Caki2 (cell line): ENCODE measurements around the gene OTOP2. TPM values are rescaled to one million over a fixed set of nuclear protein-coding genes. Genes with fewer than 3 reads are reported as not detected.

ENCODE experiments used
- DNase-seq: peaks from one replicate; pipeline ENCODE4 v3.0.0-alpha.2; 2015; ENCODE audit warnings: low read depth
- in situ Hi-C: cut with HindIII; loops from 2 replicates; pipeline ENCODE4 v1.10.0; 2016; ENCODE audit warnings: low sequenced_read_pairs, low pct_unique_long_range_greater_than_20kb, mixed read lengths
- total RNA-seq: library from RNA; depleted of rRNA; stranded (reverse); fragments of >200 nt; shearing (Covaris generic); gene quantifications from 2 replicates; pipeline ENCODE4 v1.2.3, GENCODE V29; 2014; ENCODE audit warnings: low replicate concordance; rRNA removed

OTOP2 gene, protein sequence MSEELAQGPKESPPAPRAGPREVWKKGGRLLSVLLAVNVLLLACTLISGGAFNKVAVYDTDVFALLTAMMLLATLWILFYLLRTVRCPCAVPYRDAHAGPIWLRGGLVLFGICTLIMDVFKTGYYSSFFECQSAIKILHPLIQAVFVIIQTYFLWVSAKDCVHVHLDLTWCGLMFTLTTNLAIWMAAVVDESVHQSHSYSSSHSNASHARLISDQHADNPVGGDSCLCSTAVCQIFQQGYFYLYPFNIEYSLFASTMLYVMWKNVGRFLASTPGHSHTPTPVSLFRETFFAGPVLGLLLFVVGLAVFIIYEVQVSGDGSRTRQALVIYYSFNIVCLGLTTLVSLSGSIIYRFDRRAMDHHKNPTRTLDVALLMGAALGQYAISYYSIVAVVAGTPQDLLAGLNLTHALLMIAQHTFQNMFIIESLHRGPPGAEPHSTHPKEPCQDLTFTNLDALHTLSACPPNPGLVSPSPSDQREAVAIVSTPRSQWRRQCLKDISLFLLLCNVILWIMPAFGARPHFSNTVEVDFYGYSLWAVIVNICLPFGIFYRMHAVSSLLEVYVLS
- total RNA-seq = not detected in 2 replicates

DNA sequence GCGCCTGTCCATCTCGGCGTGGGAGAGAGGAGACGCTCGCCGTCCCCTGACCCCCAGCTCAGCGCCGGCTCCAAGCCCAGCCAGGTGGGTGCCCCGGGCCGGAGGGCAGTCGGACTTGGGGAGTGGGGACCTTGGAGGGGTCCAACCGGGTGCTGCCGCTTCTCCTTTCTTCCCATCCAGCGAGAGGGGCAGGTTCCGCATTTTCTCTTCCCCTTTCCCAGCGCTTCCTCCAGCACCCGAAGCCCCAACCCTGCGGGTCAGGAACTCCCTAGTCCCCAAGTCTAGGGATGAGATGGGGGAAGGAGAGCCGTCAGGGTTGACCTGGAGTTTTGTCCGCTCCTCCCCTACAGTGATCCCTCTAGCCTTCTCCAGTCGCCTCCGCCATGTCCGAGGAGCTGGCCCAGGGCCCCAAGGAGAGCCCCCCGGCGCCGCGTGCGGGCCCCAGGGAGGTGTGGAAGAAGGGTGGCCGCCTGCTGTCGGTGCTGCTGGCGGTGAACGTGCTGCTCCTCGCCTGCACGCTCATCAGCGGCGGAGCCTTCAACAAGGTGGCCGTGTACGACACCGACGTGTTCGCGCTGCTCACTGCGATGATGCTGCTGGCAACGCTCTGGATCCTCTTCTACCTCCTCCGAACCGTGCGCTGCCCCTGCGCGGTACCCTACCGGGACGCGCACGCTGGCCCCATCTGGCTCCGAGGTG is at the start of gene OTOP2:
OTOP2 (plus strand) TSS at position 24 of the 699 bp plus-strand sequence; CDS start at position 384, 360 bp downstream.
- no peak for DNase-seq
- in situ Hi-C loops = no loop called here

DNA sequence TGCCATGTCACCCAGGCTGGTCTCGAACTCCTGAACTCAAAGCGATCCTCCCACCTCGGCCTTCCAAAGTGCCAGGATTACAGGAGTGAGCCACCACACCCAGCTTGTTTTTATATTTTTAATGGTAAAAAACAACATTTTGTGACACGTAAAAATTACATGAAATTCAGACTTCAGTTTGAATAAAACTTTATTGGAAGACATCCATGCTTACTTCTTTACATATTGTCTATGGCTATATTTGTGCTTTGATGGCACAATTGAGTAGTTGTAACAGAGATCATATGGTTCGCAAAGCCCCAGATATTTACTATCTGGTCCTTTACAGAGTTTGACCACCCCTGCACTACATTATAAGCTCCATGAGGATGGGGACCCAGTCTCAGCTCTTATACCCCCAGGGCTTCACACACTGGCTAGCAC is 49.4 kb upstream of the OTOP2 start:
- in situ Hi-C loops = no loop called here
- DNase-seq = no peak

DNA sequence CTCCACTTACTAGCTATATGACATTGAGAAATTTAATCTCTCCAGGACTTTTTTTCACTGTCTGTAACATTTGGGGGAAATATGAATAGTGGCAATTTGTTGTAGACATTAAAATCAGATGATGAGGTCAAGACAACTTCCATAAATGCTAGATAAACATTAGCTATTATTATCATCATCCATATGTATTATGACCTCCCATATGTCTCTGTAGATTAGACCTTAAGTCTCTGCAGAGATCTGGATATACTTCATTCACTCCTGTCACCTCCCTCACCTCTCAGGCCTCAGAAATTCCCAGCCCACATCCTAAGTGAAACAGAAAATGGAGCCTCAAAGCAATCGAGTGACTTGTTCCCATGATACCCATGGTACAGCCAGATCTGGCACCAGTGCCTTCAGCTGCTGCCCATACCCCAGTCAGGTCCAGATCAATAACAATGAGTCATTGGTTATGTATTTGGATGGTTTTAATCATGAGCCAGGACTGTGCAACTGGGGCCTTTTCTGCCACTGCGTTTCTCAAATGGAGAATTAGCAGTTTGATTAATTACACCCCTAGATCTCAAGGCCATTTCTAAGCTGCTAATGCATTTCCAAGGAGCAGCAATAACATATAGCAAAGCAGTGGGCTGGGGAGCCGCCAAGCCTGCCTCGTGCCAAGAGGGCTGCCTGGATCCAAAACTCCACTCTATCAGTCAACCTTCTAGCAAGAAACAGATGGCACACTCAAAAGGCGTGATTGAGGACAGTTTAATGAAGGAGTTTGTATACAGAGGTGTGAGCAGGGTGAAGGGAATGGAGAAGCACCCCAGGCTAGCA is 48.7 kb upstream of the OTOP2 start:
- in situ Hi-C loops = no loop called here
- no peak for DNase-seq

DNA sequence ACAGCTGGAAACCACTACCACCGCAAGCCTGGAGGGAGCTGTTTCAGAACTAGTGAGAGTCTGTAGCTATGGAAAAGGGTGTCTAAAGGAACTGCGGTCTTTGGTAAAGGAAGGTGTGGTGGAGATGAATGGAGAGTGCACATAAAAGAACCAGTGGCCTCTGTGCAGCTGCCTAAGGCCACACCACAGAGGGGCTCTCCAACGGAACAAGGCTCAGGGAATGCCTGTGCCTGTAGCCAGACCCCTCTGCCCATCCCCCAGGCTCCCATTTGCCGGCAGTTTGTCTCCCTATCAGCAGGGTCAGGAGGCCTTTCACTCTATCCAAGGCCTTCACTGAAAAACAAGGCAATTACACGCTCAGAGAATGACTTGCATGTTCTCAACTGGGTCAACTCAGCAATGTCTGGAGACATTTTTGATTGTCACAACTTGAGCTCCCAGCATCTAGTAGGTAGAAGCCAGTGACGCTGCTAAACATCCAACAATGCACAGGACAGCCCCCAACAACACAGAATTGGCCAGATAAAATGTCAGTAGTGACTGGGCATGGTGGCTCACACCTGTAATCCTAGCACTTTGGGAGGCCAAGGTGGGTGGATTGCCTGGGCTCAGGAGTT is 48.0 kb upstream of the OTOP2 start:
- DNase-seq = no peak
- in situ Hi-C loops = no loop called here

DNA sequence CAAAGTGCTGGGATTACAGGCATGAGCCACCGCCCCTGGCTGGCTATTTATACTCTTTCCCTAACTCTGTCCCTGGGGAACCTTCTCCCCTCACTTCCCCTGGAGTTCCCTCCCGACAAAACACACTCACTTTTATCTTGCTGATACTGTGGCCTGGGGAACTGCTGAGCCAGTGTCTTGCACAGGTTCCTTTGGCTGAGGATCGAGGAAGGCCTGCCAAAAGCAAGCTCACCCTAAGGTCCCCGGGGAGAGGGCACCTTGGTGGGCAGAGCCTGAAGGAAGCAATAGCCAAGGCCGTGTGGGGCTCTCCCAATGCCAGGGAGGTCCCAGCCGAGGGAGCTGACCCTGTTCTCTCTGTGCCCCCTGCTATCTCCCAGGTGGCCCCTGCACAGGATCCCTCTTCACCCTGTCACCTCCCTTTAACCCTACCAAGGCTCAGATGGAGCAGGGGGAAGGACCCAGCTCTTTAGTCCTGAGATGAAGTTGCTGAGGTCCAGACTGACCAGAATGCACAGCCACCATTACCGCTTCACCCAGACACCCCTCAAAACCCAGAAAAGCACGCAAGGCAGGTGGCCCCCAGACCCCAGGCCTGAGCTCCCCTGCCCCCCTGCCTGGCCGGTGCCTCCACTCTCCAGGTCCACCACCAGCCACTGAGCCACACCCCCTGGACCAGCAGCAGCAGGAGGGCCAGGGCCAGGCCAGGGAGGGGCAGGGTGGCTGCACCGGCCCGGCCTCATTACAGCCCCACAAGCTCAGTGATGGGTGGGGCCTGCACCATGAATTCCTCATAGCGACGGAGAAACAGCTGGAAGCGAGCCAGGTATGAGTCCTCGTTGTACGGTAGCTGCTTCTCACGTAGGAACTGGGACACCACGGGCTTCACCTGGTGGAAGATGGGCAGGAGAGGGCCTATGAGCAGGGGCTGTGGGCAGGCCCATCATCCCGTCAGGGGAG is 46.2 kb upstream of the OTOP2 start:
- in situ Hi-C loops = no loop called here
- peak; percentile 15 for DNase-seq

DNA sequence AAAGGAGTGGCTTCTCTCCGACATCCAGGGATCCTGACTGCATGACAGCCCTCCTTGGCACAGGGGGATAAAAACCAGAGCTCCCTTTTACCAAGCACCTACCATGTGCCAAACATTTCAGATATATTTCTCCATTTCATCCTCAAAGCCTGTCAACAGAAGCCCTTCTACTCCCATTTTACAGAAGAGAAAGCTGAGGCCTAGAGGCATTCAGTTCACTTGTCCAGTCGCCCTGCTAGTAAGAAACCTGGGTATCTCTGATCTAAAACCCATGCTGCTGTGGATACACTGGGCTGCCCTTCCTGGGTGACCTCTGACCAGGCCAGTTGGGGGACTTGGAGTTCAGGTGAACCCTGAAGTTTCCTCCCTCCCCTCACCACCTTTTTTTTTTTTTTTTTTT is 45.4 kb upstream of the OTOP2 start:
- in situ Hi-C loops = no loop called here
- no peak for DNase-seq

DNA sequence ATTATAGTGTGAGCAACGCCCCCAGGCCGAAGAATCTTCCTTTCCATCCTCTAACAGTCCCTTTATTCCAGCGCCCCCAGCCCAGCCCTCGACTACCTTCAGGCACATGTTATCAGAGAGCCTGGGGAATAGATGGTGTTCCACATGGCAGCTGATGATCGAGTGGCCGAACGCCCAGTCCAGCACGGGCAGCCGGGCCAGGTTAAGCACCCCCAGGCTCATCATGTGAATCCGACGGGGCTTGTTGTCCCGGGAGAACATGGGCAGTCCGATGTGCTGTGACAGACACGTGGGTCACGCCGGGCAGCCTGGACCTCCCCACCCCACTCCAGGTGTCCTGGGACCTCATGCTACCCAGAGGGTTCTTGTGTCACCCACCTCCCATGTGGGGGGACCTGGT is 44.8 kb upstream of the OTOP2 start:
- in situ Hi-C loops = no loop called here
- no peak for DNase-seq

DNA sequence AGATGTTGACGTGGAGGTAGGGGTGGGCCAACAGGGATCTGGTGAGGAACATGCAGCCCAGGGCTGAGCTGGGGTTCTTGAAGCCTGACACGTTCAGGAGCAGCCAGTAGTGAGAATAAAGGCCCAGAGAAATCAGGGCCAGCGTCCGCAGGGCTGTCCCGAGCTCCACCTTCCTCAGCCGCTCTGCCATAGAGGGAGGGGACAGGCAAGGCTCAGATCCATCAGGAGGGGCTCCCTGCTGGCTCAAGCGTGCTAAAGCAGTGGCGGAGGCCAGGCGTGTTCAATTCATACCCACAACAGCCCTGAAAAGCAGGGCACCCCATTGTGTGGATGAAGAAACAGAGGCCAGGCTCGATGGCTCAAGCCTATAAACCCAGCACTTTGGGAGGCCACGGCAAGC is 43.0 kb upstream of the OTOP2 start:
- in situ Hi-C loops = no loop called here
- no peak for DNase-seq

DNA sequence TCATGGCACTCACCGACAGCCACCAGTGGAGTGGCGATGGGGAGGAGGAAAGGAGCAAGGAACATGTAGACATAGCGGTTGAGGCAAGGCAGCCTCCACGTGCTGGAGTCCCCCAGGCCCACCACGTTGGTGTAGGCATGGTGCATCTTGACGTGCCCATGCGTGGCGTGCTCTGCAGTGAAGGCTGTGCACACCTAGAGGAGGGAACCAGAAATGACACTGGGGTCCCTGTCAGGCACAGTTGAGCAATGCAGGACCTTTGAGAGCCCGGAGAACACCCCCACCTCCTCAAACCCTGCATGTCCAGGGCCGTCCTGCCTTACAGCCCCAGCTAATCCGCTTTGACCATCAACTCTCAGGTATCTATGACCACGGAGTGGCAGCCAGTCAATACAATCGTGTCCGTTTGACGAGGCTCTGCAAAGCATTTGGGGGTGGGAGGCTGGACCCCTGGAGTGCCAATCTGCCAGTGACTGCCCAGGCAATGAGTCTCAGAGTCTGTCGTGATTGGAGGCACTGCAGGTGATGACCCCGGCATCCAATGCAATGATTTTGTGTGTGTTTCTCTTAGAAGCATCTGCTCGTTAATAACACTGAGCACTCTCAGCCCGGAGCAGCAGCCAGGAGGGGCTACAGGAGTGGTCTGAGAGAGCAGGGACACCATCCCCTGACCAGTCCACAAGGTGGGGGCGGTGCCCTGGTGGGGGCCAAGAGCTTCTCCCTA is 41.4 kb upstream of the OTOP2 start:
- in situ Hi-C loops = no loop called here

DNA sequence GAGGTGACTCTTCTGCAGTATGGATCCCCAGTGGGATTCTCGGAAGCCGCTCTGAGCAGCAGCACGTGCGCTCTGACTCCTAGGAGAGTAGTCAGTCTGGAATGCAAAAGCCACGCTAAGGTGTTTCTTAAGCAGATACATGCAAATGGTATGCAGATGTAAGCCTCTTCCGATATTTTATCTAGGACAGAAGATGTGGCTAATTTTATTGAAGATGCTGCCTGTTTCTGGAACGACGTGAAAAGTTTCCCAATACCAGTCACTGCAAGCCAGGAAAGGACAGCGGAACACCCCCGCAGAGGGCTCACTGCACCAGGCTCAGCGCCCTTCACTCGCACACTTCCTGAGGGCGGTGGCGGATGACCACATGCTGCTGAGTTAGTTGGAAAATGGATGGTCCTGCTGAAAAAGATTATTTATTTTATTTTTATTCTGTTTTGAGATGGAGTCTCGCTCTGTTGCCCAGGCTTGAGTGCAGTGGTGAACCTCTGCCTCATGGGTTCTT is 40.8 kb upstream of the OTOP2 start:
- in situ Hi-C loops = no loop called here
- DNase-seq = no peak

More for the DNA sequence above, 41.4 kb upstream of the OTOP2 start:
- DNase-seq = no peak

DNA sequence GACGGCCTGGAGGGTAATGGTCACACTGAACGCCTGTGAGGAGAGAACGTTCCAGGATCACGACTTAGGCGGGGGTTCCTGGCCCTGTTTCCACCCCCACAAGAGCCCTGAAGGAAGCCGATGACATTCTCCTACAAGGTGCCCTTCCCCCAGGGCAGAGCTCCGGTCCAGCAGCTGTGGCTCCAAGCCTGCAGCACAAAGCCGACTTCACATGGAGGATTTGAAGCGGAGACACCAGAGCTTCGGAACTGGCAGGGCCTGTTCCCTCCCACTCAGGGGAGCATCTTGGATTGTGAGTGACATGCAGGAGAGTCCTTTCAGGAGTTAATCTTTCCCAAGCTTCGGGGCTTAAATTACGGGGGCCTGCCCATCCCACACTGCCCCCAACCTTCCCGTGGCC is 35.6 kb upstream of the OTOP2 start:
- no peak for DNase-seq
- in situ Hi-C loops = no loop called here

DNA sequence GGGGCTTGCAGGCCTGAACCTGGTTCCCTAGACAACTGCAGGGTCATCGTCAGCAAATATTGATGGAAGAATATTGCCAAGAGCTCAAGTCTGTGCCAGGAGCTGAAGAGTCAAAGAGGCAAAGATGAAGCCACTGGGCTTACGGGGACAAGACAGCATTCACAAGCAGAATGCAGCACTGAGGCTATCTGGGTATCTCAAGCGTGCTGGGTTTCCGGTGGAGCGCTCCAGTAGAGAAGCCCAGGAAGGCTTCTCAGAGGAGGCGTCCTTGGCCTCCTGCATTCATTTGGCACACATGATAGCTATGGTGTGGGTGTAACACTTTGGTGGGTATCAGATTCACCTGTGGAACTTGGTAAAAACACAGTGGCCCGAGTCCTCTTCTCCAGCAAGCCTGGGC is 33.5 kb upstream of the OTOP2 start:
- in situ Hi-C loops = no loop called here
- DNase-seq = no peak

DNA sequence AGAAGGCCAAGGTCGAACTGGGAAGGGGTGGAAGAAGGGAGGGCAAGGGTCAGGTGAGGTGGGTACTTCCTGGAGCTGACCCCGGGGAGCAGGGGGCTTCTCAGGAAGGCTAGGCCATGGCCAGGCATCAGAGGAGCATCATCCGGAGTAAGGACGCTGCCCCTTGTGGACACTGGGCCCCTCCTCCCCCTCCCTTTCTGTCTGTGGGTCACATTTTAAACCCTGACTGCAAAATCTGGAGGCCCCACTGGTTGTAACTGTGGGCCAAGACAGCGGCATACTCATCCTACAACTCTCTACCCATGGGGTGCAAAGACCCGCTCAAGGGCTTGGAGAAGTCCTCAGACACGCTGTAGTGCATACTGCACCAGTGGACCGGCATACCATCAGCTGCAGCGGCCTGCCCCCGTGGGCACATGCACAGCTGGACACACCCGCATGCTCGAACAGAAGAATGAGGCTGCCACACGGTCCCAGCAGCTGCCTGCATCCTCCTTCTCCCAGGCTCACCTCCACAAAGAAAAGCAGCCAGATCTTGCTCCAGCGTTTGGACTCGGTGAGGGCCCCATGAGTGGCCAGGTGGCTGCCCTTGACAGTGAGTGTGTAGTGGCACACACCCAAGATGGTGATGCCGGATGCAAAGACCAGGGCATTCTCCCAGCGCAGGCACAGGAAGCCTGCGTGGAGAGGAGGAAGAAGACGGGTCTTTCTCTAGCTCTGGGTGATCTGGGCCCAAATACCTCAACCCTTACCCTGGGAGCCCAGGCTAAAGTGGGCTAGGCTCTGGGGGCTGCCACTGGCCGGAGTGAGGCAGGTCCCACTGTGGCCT is 31.8 kb upstream of the OTOP2 start:
- no peak for DNase-seq
- in situ Hi-C loops = no loop called here

DNA sequence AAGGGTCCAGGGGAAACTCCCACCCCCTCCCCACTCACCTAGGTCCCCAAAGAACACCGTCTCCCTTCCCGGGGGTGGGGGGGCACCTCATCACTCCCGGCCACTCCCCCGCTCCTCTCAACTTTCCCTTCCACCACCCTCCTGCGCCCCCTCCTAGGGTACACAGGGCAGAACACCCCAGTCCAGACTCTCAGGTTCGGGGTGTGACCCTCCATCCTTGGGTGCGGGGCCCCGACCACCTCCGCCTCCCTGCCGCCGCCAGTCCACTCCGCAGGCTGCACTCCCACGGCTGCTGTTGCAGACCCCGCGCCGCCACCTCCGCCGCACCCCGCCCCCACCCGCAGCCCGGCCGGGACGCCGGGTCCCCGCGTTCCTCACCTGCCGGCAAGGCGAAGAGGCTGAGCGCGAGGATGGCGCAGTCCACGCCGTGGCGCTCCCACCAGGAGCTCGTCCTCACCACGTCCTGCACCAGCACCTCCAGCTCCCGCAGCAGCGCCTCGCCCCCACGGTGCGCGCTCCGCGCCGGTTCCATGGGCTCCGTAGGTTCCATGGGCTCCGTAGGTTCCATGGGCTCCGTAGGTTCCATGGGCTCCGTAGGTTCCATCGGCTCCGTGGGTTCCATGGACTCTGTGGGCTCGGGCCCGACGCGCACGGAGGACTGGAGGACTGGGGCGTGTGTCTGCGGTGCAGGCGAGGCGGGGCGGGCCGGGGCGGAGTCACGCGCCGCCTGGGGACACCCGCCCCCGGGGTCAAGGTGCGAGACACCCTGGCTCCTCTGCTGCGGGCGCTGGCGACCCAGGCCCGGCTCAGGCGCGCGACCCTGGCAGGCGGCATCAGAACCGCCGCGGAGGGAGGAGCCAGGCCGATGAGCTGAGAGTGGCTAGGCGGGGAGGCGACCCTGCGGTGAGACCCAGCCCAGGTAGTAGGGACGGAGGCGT is 30.8 kb upstream of the OTOP2 start, which contains the start of gene FADS6:
FADS6 (minus strand) TSS at position 660 of the 938 bp plus-strand sequence; CDS start at position 622, 38 bp downstream.
- DNase-seq = no peak
- in situ Hi-C loops = no loop called here
